Activated CD4-positive, alpha-beta memory T cell treated with anti-CD3 and anti-CD28 coated beads, Interleukin-2, amount 10 ng/mL, durations not matched to agents 7 days and 5 days (primary cell): ENCODE results near the gene R3HDM4. TPM values are rescaled to one million over a fixed set of nuclear protein-coding genes. Genes with fewer than 3 reads are reported as not detected.

Experiments used
- CTCF ChIA-PET: fragments of 350-600 bp; sonication (Branson Sonifier 250); formaldehyde crosslinking; loops from one replicate; lab custom pipeline; 2021; ENCODE audit warnings: antibody characterized with exemption, inconsistent platforms; lab: Charles Lee
- POLR2A ChIA-PET: fragments of 350-600 bp; sonication (Branson Sonifier 250); formaldehyde crosslinking; loops from one replicate; lab custom pipeline; 2021; ENCODE audit warnings: antibody characterized with exemption; lab: Charles Lee
- DNase-seq: peaks from one replicate; pipeline ENCODE4 v3.0.0-alpha.2; 2020
- H3K27ac Mint-ChIP-seq: one replicate; pipeline ENCODE4 v1.8.0; 2021; ENCODE audit warnings: mild to moderate bottlenecking, mixed read lengths
- H3K27me3 Mint-ChIP-seq: one replicate; pipeline ENCODE4 v1.8.0; 2021; ENCODE audit warnings: mixed read lengths
- H3K36me3 Mint-ChIP-seq: one replicate; pipeline ENCODE4 v1.8.0; 2021; ENCODE audit warnings: low read depth, mixed read lengths
- H3K4me1 Mint-ChIP-seq: one replicate; pipeline ENCODE4 v1.8.0; 2021; ENCODE audit warnings: mixed read lengths
- H3K4me3 Mint-ChIP-seq: one replicate; pipeline ENCODE4 v1.8.0; 2021; ENCODE audit warnings: mild to moderate bottlenecking, mixed read lengths
- H3K9me3 Mint-ChIP-seq: one replicate; pipeline ENCODE4 v1.8.0; 2021; ENCODE audit warnings: mixed read lengths
- total RNA-seq, 2 experiments: library from RNA; stranded (reverse); gene quantifications; one replicate each; pipeline ENCODE4 v1.2.3, GENCODE V29; 2021

The R3HDM4 gene
- total RNA-seq, 2 experiments from 2014 or later: 111 to 116 TPM

DNA sequence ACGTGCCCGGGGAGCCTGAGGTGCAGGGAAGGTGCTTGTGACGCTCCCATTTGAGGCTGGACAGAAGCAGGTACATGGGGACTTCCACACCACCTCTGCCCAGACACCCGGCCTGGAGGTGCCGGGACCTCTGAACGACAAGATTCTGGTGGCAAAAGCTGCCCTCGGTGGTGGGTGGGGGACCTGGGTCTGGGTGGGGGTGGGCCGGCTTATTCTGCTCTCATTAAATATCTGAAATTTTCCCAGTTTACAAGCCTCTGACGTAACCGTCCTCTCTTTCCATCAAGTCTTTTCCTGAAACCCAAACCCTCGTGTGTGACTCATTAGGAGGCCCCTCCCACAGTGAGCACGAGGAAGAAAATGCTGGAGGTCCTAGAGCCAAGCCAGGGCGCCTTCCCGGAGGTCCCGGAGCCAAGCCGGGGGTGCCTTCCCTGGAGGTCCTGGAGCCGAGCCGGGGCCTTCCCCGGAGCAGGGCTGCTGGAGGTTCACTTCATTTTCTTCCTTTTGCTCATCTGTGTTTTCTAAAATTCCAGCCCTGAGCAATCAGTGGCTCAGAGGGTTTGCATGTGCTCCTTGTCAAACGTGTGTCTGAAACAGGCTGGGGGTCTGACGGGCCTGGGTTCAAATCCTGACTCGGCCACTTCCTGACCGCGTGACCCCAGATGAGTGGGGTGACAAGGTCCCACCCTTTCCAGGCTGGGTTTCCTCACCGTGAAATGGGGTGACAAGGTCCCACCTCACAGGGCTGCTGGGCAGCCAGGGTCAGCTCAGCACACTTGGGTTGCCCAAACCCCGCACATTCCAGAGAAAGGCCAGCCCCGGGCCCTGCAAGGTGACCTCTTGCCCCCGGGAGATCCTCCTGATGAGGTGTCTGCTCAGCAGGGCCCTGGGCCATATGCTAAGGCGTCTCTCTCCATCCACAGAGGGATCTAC lies 43.5 kb downstream of the R3HDM4 start:
- no peaks in the 10 kb centered on the region for H3K27me3 Mint-ChIP-seq
- no peaks in the 10 kb centered on the region for H3K9me3 Mint-ChIP-seq
- H3K4me3 Mint-ChIP-seq: no peak overlapping the region
- H3K36me3 Mint-ChIP-seq: peaks cover 23% of the 10 kb centered on the region
- H3K27ac Mint-ChIP-seq: no peak overlapping the region
- DNase-seq: no peak
- ChIA-PET CTCF (no interaction called here), POLR2A (no interaction called here)
- peaks cover 13% of the 10 kb centered on the region for H3K4me1 Mint-ChIP-seq

DNA sequence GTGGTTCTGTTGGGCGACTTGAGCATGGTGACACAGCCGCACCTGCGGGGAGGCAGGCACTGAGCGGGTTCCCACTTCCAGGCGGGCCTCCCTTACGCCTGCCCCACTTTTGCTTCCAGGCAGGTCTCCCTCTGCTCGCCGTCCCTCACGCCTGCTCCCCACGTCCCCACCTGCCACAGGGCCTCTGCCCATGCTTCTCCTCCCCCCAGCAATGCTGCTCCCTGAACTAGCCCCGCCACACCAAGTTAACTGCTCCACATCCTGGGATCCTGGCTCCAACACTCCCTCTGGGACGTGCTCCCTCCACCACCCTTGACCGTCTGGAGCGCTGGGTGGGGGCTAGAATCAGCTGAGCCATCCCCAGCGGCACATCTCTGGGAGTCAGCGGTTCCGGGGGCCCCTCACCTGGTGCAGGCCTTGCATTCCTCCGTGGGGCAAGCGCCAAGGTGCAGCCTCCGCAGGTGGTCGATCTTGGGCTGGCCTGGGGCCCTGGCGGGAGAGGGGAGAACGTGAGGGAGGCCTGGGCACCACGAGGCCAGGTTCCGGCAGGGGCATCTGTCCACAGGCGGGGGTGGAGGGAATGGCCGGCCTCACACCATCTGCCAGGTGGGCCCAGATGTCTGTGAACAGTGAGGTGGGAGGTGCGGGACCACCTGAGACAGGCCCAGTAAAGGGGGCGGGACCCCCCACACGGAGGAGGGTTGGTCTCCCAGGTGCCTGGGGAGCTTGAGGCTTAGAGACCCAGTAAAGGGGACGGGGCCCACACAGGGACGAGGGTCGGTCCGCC lies 44.4 kb downstream of the R3HDM4 start:
- ChIA-PET POLR2A (no interaction called here), CTCF (no interaction called here)
- Mint-ChIP-seq H3K27me3 (no peaks in the 10 kb centered on the region), H3K9me3 (no peaks in the 10 kb centered on the region), H3K27ac (no peak overlapping the region), H3K36me3 (peaks cover 23% of the 10 kb centered on the region), H3K4me3 (no peak overlapping the region), H3K4me1 (peaks cover 16% of the 10 kb centered on the region)
- no peak for DNase-seq

DNA sequence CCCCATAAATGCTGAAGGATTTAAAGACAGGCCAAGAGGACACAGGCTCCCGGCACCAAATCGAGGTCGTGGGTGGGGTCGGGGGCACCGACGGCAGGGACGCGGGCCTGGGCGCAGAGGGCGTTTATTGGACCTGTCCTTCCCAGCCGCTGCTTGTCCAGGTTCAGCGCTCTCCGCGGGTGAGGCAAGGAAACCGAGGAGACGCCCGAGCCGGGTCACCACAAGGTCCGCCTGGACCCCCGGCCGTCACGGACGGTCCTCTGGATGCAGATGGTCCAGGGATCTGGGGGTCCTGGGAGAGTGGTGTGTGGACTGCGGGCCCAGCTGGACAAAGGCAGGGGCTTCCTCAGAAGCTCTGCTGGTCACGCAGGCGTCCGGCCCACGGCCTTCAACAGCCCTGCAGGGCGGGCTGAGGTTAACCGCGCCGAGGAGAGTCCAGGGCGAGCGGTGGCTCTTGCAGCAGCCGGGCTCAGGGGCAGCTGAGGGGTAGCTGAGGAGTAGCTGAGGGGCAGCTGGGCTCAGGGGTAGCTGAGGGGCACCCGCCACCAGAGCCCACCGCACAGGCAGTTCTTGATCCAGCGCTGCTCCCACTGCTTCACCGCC lies 45.1 kb downstream of the R3HDM4 start:
- Mint-ChIP-seq H3K4me1 (peaks cover 22% of the 10 kb centered on the region), H3K4me3 (no peak overlapping the region), H3K27ac (no peak overlapping the region), H3K9me3 (no peaks in the 10 kb centered on the region), H3K27me3 (no peaks in the 10 kb centered on the region), H3K36me3 (peaks cover 23% of the 10 kb centered on the region)
- ChIA-PET CTCF (no interaction called here), POLR2A (no interaction called here)
- DNase-seq: no peak

DNA sequence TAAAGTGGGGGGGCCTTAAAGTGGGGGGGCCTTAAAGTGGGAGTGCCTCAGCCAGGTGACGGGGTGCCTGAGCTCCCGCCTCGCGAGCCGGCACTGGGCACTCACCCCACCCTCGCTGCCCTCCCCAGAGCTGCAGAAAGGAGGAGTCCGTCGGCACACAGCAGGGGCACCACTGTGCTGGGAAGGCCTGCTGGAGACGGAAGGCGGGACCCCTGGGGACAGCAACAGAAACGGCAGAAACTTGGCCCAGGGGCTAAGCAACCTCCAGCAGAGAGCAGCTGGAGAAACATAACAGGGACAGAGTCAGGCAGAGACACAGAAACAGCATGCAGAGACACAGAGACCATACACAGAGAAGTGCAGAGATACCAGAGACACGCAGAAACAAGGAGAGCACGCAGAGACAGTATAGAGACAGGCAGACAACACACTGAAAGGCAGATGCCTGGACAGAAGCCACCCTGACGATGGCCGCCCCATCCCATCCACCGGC lies 45.7 kb downstream of the R3HDM4 start:
- ChIA-PET POLR2A (interaction anchor here (0.6 kb wide), 1 partner anchor 26 kb away, joined by 4 read pairs; the partner anchor contains the start of genes MED16 and RNU6-9), CTCF (no interaction called here)
- Mint-ChIP-seq H3K36me3 (peaks cover 21% of the 10 kb centered on the region), H3K9me3 (no peaks in the 10 kb centered on the region), H3K4me1 (peaks cover 24% of the 10 kb centered on the region), H3K27me3 (no peaks in the 10 kb centered on the region), H3K4me3 (no peak overlapping the region), H3K27ac (no peak overlapping the region)
- no peak for DNase-seq

DNA sequence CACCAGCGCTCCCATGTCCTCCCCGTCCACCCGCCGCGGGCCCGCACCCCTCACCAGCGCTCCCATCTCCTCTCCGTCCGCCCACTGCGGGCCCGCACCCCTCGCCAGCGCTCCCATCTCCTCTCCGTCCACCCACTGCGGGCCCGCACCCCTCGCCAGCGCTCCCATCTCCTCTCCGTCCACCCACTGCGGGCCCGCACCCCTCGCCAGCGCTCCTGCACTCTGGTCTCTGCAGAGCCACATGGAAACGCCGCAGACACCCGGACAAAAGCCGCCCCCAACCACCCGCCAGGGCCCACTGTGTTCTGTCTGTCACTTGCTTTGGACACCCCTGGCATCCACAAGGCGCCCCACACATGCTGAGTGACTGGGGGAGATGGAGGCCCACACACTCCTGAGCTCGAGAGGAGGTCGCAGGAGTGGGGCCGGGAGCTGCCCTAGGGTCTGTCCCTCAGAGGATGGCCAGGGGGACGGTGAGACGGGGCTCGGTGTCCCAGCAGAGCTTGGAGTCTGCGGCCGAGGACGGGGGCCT lies 46.2 kb downstream of the R3HDM4 start:
- peaks cover 21% of the 10 kb centered on the region for H3K36me3 Mint-ChIP-seq
- H3K4me3 Mint-ChIP-seq: no peak overlapping the region
- ChIA-PET POLR2A (interaction anchor here (0.6 to 1.1 kb wide), 2 partner anchors 26 to 43 kb away, joined by 3 to 4 read pairs; partner anchors contain the start of genes MED16 and RNU6-9), CTCF (no interaction called here)
- no peak for DNase-seq
- H3K27ac Mint-ChIP-seq: no peak overlapping the region
- H3K27me3 Mint-ChIP-seq: no peaks in the 10 kb centered on the region
- no peaks in the 10 kb centered on the region for H3K9me3 Mint-ChIP-seq
- H3K4me1 Mint-ChIP-seq: peaks cover 19% of the 10 kb centered on the region

DNA sequence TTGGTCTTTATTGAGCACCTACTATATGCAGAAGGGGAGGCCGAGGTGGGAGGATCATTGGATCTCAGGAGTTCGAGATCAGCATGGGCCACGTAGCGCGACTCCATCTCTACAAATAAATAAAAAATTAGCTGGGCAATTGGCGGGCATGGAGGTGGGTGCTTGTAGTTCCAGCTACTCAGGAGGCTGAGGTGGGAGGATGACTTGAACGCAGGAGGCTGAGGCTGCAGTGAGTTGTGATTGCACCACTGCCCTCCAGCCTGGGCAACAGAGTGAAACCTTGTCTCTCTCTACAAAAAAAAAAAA lies 49.8 kb downstream of the R3HDM4 start:
- Mint-ChIP-seq H3K9me3 (no peaks in the 10 kb centered on the region), H3K36me3 (peaks cover 7% of the 10 kb centered on the region), H3K27me3 (peaks cover 10% of the 10 kb centered on the region), H3K27ac (peak overlapping the region; percentile 79), H3K4me3 (peak overlapping the region; percentile 68), H3K4me1 (peaks cover 20% of the 10 kb centered on the region)
- no peak for DNase-seq
- ChIA-PET CTCF (interaction anchor here (0.7 to 2.8 kb wide), 23 partner anchors 9 to 381 kb away, joined by 3 to 37 read pairs (median 4); partner anchors contain the start of genes FSTL3, KISS1R, MED16 and R3HDM4), POLR2A (interaction anchor here (0.6 to 3.5 kb wide), 11 partner anchors 8 to 406 kb away, joined by 3 to 17 read pairs (median 6); partner anchors contain the start of genes CIRBP, MED16, RNU6-9 and WDR18)

DNA sequence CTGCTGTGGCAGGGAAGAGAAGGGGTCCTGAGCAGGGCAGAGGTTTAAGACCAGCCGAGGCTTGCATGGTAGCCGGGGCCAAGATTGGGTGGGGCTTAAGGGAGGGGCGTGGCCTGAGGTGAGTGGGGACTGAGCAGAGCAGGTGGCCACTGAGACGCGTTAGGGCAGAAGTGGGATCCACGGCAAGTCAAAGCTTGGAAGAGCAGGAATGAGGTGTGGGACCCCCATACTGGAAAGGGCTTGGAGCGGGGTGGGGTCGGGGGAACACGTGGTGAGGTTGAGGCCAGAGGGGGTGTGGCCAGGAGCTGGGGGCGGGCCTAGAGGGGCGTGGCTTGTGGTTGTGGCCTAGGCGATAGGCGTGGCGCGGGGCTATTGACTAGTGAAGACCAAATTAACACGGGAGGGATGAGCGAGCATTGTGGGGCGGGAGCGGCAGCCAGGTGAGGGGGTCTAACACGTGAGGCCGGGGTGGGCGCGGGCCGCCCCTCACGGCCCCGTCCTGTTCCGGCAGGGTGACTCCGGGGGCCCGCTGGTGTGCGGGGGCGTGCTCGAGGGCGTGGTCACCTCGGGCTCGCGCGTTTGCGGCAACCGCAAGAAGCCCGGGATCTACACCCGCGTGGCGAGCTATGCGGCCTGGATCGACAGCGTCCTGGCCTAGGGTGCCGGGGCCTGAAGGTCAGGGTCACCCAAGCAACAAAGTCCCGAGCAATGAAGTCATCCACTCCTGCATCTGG lies 50.3 kb downstream of the R3HDM4 start:
- POLR2A ChIA-PET: interaction anchor here (1.0 to 3.5 kb wide), 7 partner anchors 31 to 406 kb away, joined by 3 to 17 read pairs (median 8); partner anchors contain the start of genes CIRBP, MED16, RNU6-9 and WDR18
- CTCF ChIA-PET: interaction anchor here (0.7 to 2.8 kb wide), 13 partner anchors 30 to 381 kb away, joined by 3 to 37 read pairs (median 8); partner anchors contain the start of genes KISS1R, MED16, R3HDM4 and RNU6-9
- peaks cover 5% of the 10 kb centered on the region for H3K36me3 Mint-ChIP-seq

DNA sequence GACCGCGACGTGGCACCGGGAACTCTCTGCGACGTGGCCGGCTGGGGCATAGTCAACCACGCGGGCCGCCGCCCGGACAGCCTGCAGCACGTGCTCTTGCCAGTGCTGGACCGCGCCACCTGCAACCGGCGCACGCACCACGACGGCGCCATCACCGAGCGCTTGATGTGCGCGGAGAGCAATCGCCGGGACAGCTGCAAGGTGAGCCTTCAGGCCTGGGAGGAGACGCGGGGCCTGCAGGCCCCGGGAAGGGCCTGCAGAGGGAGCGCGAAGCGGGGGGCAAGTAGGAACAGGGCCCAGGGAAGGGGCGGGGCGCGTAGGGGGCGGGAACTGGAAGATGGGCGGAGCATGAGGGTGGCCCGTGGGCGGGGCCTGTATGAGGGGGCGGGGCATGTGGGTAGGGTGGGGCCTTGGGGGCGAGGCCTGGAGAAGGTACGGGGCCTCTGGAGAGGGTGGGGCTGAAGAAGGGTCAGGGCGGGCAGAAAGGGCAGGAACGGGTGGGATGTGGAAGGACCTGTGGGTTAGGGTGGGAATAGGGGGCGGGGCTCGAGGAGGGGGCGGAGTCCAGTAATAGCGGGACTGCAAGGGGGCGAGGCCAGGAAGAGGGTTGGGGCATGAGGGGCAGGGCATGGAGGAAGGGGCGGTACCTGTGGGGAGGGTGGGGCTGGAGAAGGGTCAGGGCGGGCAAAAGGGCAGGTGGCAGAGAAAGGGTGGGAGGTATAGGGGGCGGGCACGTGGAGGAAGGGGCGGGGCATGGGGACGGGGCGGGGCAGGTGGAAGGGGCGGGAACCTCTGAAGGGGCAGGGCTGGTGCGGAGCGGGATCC lies 51.1 kb downstream of the R3HDM4 start:
- Mint-ChIP-seq H3K4me1 (peaks cover 25% of the 10 kb centered on the region), H3K27me3 (peaks cover 12% of the 10 kb centered on the region), H3K9me3 (no peaks in the 10 kb centered on the region), H3K27ac (peak overlapping the region; percentile 55), H3K36me3 (no peaks in the 10 kb centered on the region), H3K4me3 (no peak overlapping the region)
- POLR2A ChIA-PET: interaction anchor here (1.9 to 3.5 kb wide), 3 partner anchors 47 to 407 kb away, joined by 6 to 17 read pairs (median 15); partner anchors contain the start of gene CIRBP
- DNase-seq: peak; percentile 78
- CTCF ChIA-PET: interaction anchor here (0.6 to 2.8 kb wide), 5 partner anchors 46 to 382 kb away, joined by 3 to 35 read pairs (median 6); partner anchors contain the start of genes KISS1R and R3HDM4

More for the DNA sequence above, 50.3 kb downstream of the R3HDM4 start:
- Mint-ChIP-seq H3K27me3 (peaks cover 10% of the 10 kb centered on the region), H3K4me3 (peak overlapping the region; percentile 68), H3K27ac (peak overlapping the region; percentile 79), H3K4me1 (peaks cover 21% of the 10 kb centered on the region), H3K9me3 (no peaks in the 10 kb centered on the region)
- peak; percentile 86 for DNase-seq

DNA sequence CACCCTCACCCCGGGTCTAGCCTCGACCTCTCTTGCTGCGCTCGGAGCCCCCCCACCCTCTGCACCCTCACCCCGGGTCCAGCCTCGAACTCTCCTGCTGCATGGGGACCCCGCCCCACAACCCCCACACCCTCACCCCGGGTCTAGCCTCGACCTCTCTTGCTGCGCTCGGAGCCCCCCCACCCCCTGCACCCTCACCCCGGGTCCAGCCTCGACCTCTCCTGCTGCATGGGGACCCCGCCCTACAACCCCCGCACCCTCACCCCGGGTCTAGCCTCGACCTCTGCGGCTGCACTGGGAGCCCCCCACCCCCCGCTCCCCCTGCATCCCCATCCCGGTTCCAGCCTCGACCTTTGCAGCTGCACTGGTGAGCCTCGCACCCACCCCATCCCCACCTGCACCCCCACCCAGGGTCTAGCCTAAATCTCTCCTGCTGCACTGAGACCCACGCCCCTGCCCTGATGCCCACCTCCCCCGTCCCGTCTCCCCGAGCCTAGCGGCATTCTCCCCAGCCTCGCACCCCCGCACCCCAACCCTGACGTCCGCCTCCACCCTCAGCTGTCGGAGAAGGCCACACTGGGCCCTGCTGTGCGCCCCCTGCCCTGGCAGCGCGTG lies 51.8 kb downstream of the R3HDM4 start:
- H3K9me3 Mint-ChIP-seq: no peaks in the 10 kb centered on the region
- POLR2A ChIA-PET: no interaction called here

DNA sequence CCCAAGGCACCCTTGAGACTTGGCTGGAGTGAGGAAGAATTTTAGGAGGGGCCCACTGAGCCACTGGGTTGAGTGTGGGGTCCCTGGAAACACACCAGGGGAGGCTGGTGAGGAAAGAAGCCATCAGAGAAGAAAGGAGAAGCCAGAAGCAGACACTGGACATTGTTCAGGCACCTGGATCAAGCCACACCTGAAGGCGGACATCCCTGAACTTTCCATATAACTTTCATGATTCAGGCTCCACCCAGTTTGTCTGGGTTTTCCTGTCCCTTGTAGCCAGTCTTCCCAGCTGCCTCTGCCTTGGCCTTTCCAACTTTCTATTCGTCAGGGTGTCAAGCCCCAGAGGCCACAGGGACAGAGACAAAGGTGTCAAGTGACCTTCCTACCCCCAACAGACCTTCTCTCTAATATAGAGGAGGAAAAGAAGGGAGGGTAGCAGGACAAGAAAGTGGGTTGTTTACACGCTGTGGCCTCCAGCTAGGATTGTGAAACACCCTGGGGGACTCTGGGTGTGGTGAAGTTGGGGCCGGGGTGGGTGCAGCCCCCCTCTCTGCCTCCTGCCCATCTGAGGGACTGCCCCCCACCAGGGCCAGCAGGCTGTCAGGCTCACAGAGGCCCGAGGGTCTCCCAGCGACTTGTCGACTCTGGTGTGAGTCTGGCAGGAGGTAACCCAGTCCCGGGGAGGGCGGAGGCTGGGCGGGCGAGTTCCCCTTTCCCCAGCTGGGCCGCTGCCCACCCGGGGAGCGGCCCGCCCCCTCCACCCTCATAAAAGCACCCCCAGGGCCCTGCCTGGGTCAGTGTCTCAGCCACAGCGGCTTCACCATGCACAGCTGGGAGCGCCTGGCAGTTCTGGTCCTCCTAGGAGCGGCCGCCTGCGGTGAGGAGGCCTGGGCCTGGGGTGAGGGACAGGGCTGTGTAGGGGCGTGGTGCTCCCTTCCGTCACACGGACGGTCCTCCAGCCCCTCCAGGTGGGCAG lies 53.9 kb downstream of the R3HDM4 start, which contains the start of gene CFD:
CFD (plus strand) TSS at position 797 of the 976 bp plus-strand sequence; CDS start at position 823, 26 bp downstream.
- peaks cover 23% of the 10 kb centered on the region for H3K4me1 Mint-ChIP-seq
- H3K9me3 Mint-ChIP-seq: no peaks in the 10 kb centered on the region
- H3K27ac Mint-ChIP-seq: no peak within 1 kb of the TSS

More for the DNA sequence above, 51.8 kb downstream of the R3HDM4 start:
- Mint-ChIP-seq H3K27me3 (peaks cover 12% of the 10 kb centered on the region), H3K36me3 (no peaks in the 10 kb centered on the region), H3K27ac (no peak overlapping the region), H3K4me3 (no peak overlapping the region), H3K4me1 (peaks cover 25% of the 10 kb centered on the region)
- CTCF ChIA-PET: interaction anchor here (0.6 kb wide), 1 partner anchor 204 kb away, joined by 3 read pairs; no protein-coding TSS in a partner anchor
- DNase-seq: no peak

More for the DNA sequence above, 53.9 kb downstream of the R3HDM4 start, which contains the start of gene CFD:
- CTCF ChIA-PET: interaction anchor here (0.9 to 1.3 kb wide), 2 partner anchors 125 kb away, joined by 4 to 5 read pairs; partner anchors contain the start of gene WDR18
- H3K36me3 Mint-ChIP-seq: no peaks in the 10 kb centered on the region
- DNase-seq: no peak
- POLR2A ChIA-PET: interaction anchor here (0.9 to 1.5 kb wide), 2 partner anchors 61 to 62 kb away, joined by 3 to 4 read pairs; no protein-coding TSS in a partner anchor
- H3K27me3 Mint-ChIP-seq: peaks cover 12% of the 10 kb centered on the region
- H3K4me3 Mint-ChIP-seq: no peak within 1 kb of the TSS
